HG03439 (cell line): ENCODE results near the gene C21orf58.
"Not testable (repeated sequence)": the region's sequence is repeated elsewhere in the genome, so short reads cannot be mapped to it uniquely, and the experiment has no call there.

ENCODE experiments used
- ATAC-seq: cut with Tn5 transposase; IDR thresholded peaks from one replicate; pipeline ENCODE4 v1.9.1; 2021; ENCODE audit warnings: mild to moderate bottlenecking, moderate library complexity; ENCODE audit not compliant: unreplicated experiment

Gene C21orf58

DNA sequence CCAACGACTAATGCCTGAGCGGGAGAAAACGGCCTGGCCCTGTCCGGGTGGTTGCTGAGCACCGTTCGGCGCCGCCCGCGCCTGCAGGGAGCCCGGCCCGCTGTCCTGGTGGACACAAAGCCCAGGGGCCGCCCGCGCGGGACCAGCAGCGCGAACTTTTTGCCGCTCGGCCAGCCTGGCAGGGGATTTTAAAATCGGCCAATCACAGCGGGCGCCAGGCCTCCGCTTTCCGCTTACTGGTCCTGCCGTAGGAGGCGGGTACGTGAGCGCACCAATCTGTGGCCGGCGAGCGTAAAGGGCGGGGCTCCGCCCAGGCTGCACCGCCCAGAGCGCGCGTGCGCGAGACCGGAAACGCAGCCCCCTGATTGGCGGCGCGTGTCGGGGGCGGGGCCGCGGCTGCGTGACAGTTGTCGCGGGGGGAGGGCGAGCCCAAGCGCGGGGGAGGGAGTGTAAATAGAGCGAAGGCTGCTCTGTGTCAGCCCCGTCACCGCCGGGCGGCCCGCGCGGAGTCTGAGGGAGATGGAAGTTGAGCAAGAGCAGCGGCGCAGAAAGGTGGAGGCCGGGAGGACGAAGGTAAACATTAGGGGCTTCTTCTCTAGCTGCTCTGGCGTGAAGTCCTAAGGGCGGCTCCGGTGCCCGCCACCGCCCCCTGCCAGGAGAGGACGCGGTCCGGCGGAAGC is at the start of gene C21orf58, which contains the start of gene PCNT:
Gene C21orf58, minus strand, starts transcription at position 161 of the 680 bp plus-strand sequence. CDS start 1,132 bp downstream, outside the sequence.
Gene PCNT, plus strand, starts transcription at position 447 of the 680 bp plus-strand sequence. Its CDS starts 73 bp downstream, at position 520.
- peak; percentile 80 for ATAC-seq

DNA sequence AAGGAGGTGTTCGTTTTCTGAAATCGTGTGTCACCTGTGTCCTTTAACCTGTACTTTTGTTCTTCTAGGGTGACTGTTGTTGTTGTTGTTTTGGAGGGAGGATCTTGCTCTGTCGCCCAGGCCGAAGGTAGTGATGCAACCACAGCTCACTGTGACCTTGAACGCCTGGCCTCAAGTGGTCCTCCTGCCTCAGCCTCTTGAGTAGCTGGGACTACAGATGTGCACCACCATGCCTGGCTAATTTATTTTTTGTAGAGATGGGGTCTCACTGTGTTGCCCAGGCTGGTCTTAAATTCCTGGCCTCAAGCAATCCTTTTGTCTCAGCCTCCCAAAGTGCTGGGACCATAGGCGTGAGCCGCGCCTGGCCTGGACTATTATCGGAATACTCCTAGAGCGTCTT is 49.3 kb upstream of the C21orf58 start:
- ATAC-seq, result not testable (repeated sequence)

DNA sequence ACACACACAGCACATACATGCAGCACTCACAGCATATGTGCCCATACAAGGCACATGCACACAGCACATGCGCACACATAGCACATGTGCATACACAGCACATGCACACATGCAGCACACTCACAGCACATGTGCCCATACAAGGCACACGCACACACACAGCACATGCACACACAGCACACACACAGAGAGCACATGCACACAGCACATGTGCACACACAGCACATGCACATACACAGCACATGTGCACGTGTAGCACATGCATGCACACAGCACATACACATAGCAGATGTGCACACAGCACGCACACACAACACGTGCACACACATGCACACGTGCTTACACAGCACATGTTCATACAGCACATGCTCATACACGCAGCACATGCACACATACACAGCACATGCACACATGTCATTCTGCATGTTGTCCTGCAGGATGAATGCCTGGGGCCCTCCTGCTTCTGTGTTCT is 48.4 kb upstream of the C21orf58 start:
- no peak for ATAC-seq

DNA sequence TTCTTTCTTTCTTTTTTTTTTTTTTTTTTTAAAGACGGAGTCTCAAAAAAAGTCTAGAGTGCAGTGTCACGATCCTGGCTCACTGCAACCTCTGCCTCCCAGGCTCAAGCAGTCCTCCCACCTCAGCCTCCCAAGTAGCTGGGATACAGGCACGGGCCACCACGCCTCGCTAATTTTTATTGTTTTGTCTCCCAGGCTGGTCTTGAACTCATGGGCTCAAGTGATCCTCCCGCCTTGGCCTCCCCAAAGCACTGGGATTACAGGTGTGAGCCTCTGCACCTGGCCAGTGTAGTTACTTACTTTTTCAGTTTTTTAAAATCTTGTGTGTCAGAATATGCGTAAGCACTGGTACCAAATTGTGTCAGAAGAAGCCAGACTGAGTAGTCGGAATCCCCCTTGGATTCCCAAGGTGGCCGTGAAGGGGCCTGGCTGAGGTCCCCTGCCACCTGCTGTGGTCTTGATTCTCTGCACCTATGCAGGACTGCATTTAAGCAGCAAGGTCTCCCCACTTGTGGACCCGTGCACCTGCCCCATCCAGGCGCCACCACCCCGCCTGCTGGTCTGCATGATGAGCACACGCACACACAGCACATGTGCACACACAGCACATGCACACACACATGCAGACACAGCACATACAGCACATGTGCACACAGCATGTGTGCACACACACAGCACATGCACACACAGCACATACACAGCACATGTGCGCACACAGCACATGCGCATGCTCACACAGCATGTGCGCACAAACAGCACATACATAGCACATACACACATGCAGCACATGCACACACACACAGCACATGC is 47.7 kb upstream of the C21orf58 start:
- ATAC-seq, result no peak

DNA sequence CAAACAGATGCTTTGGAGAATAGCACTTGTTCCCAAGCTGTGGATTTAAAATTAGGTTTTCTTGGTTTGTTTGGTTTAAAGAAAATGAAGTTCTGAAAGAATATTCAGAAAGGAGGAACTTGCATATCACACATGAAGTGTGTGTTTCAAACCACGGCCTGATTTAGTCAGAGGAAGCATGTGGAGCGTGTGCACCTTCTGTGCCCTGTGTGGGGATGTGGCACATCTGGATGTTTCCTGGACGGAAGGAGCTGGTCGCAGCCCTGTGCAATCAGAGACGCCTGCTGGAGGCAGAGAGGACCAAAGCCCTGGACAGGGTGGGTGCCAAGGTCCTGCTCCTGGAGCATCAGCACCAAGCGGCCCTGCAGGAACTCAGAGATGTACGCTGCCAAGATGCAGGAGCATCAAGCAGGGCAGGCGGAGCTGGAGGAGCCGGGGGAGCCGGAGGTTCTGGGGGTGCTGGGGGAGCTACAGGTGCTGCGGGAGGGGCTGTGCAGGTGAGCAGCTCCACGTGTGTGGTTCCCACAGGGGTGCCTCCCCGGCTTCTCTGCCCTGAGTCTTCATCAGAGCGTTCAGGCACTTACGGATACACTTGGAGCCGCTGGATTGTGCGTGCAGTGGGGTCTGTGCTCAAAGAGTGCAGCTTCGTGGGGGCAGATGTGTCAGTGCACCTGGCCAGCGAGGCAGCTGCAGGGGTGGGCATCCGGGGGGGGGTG is 46.0 kb upstream of the C21orf58 start:
- ATAC-seq, result no peak

DNA sequence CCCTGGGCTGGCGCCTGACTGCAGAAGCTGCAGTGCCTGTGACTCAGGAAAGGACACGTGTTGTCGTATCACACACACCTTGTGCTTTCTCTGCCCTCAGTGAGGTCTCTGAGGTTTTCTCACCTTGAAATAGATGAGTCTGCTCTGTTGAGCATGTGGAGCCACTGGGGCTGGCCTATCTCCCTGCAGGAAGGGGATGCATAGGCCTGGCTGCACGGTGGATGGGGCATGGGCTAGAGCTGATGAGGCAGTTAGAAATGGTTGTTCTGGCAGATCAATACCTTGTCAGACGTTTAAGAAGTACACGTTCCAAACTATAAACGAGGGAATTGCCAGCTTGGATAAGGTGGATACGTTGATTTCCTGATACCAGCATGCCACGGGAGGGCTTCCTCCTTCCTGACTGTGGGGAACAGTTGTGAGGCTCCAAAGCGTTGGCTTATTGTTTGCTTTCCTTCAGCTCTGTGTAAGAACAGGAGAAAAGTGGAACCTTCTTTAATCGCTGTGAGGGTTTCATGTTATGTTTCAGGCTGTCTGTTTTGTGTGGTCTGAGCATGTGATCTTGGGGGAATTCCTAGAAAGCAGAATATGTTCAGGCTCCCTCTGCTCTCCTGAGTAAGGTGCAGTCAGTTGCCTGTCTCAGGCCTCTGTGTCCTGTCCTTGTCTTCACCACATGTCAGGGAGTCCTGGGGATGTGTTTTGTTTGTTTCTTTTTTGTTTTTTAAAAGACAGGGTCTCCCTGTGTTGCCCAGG is 45.0 kb upstream of the C21orf58 start:
- peak; percentile 60 for ATAC-seq

DNA sequence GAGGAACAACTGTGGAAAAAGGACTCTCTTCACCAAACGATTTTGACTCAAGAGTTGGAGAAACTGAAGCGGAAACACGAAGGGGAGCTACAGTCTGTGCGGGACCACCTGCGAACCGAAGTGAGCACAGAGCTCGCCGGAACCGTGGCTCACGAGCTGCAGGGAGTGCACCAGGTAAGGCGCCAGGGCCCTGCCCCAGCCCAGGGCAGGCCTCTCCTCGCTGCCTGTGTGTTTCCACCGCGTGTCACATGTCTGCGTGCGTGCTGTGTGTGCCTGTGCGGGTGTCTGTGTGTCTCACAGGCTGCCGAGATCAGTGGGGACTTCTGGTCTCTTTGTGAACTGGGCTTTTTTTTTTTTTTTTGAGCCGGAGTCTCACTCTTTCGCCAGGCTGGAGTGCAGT is 43.3 kb upstream of the C21orf58 start:
- no peak for ATAC-seq

DNA sequence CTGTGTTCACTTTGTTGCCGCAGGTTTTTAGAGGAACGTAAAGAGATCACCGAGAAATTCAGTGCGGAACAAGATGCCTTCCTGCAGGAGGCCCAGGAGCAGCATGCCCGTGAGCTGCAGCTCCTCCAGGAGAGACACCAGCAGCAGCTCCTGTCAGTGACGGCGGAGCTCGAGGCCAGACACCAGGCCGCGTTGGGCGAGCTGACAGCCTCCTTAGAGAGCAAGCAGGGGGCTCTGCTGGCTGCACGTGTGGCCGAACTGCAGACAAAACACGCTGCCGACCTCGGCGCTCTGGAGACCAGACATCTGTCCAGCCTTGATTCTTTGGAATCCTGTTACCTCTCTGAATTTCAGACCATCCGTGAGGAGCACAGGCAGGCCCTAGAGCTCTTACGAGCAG is 42.9 kb upstream of the C21orf58 start:
- no peak for ATAC-seq

DNA sequence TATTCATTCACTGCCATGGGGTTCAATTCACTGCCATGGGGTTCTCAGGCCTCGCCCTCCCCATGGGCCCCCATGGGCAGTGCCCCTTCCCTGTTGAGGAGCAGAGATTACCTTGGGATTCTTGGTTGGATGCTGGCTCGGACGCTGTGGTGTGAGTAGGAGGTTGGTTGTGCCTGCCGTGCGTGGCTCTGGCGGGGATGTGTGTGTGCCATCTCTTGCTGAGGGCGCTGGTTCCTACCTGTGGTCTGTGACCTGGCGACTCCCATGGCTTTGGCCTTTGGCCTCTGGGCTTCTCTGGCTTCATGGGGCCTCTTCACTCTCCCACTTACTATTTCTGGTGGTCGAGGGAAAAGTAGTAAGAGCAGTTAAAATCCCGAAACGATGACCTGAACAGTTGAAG is 42.4 kb upstream of the C21orf58 start:
- no peak for ATAC-seq

DNA sequence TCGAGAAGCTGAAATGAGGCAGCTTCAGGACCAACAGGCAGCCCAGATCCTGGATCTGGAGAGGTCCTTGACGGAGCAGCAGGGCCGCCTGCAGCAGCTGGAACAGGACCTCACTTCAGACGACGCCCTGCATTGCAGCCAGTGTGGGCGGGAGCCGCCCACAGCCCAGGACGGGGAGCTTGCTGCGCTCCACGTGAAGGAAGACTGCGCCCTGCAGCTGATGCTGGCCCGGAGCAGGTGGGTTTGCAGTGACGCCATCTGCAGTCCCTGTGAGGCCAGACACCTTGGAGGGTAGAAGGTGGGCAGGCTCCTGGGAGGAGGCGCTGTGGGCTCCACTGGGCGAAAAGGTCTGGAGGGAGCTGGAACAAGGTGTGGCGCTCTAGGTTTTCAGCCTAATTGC is 40.0 kb upstream of the C21orf58 start:
- ATAC-seq, result no peak

DNA sequence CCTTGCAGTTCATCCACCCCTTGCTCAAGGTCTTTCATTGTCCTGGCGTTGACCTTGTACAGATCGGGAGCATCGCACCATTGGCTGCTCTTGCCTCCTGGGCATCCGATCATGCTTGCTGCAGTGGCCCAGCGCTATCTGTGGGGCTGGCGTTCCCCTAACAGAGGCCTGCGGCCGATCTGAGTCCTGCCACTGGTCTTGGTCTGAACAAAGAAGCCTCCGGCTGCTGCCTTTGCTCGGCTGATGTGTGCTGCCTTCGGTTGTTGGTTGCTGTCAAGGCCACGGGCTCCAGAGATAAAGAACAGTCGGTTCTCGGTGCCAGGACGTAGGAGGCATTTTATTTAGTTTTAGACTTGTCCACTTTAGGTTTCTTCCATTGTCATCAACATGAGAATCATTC is 39.3 kb upstream of the C21orf58 start:
- ATAC-seq, result no peak

DNA sequence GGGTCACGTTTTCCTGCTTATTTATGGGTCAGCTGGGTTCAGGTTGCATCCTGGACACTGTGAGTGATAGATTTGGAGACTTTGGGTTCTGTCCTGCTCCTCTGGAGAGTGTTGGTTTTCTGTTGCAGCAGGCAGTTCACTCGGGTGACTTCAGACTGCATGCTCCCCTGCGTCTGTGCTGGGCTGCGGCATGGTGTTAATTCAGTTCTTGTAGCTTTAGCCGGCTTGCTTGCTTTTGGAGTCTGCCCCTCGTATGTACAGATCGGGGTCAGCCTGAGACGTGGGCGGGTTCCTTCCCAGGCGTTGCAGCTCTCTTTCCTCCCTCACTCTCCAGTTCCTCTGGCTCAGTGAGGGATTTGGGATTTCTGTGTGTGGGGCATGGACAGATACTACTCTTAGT is 38.3 kb upstream of the C21orf58 start:
- ATAC-seq, result no peak

DNA sequence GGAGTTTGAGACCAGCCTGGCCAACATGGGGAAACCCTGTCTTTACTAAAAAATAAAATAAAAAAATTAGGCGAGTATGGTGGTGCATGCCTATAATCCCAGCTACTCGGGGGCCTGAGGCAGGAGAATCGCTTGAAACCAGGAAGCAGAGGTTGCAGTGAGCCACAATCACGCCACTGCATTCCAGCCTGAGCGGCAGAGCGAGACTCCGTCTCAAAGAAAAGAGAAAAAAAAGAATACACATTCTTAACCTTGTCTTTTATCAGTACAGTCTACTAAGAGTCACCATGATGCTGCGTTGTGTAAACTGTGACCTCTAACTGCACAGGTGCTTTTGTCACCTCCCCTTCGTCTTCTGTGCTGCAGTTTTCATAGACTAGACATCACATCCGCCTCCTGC is 37.5 kb upstream of the C21orf58 start:
- ATAC-seq, result no peak

DNA sequence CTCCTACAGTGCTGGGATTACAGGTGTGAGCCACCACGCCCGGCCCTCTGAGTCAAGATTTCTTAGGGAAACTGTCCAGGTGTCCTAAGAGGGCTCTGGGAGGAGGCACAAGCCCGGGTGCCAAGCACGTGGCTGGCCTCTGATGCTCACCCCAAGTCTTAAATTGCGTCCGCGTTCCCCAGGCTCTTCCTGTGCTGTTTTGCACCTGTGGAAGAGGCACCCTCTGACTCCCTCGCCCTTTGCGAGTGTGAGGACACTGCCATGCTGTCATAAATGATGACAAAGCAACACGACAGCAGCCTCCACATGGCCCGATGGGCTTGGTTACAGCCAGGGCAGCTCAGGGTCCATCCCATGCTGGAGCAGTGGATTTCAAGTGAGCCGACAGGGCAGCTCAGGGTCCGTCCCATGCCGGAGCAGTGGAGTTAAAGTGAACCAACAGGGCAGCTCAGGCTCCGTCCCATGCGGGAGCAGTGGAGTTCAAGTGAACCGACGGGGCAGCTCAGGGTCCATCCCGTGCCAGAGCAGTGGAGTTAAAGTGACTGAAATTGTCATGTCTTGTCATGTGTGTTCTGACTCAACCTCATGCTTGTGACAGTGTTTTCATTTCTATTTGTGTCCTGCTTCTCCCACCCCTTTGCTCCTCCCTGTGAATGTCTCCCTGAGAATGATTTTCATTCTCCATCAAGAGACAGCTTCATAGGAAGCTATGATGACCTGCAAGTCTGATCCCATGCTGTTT is 34.2 kb upstream of the C21orf58 start:
- ATAC-seq, result peak; percentile 3

DNA sequence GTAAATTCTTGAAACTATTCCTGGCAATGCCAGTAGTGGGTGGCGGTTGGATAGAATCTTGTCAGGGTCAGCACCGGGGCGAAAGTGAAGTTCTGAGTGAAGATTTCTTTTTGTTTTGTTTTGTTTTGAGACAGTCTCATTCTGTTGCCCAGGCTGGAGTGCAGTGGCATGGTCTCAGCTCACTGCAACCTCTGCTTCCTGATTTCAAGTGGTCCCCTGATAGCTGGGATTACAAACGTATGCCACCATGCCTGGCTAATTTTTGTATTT is 33.6 kb upstream of the C21orf58 start:
- ATAC-seq, result peak; percentile 52

DNA sequence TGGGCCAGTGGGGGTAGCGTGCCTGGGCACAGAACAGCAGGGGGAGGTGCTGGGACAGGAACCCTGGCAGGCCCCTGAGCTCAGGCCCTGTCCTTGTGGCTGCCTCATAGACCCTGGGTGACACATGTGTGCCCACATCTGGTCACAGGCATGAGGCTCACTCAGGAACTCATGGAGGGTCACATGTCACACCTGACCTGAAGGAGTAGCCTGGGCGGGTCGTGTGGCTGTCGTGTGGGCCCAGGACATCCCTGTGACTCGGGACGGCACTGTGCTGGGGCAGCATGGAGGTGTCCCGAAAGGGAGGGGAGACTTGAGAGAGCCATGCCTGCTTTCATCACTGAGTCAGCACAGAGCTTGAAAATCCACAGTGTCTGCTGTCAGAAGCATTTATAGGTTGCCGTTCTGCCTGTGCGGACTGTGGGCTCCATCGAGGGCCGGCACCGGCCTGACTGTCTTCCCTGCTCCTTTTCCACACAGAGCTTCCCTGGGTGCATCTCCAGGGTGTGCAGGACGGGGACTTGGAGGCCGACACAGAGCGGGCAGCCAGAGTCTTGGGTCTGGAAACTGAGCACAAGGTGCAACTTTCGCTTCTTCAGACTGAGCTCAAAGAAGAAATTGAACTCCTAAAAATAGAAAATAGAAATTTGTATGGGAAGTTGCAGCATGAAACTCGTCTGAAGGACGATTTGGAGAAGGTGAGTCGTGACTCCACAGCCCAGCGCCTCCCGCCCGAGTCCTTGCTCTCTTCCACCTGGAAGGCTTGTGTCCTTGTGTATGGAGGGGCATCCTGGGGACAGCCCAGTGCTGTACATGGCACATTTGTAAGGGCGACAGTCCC is 33.0 kb upstream of the C21orf58 start:
- peak; percentile 45 for ATAC-seq

DNA sequence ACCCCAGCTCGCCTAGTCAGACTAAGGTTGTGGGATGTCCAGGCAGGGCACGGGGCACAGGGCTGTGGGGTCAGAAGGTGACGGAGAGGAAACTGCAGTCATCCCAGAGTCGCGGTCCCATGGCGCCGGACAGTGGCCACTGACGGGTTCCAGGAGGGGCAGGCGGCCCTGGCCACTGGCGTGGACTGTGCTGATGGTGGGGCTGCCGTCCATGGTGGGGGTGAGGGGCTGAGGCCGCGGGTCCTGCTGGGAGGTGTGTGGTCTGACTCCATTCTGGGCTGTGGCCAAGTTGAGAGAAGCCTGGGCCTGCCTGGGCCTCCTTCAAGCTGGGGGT is 32.3 kb upstream of the C21orf58 start:
- ATAC-seq, result no peak

DNA sequence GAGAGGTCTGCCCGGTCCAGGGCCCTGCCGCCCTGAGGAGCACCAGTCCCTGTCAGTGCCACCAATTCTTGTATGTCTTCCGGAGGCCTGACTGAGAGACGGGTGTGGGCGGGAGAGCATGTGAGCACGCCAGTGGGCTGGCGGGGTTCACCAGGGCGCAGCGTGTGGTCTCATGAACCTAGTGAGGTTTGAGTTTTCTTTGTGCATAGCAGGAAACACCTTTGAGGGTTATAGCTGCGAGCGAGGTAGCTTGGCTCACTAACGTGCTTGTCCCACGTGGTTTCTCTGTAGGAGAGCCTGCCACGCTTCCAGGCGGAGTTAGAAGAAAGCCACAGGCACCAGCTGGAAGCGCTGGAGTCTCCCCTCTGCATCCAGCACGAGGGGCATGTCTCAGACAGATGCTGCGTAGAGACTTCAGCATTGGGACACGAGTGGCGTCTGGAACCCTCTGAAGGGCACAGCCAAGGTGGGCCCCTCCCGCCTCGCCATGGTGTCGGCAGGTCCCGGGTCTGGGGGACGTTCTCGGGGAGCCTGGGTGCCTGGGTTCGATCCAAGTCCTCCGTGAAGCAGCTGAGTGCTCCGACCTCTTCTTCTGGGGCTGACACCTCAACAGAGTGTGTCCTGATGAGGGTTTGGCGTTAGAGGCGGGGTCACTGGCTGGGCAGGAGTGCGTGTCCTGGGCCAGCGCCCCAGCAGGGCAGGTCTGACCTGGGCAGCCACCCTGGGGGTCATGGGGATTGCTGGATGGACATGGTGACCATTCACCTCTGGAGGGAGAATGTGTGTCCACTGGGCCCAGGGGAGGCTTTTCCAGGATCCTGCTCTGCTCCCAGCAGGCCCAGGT is 31.7 kb upstream of the C21orf58 start:
- ATAC-seq, result no peak

DNA sequence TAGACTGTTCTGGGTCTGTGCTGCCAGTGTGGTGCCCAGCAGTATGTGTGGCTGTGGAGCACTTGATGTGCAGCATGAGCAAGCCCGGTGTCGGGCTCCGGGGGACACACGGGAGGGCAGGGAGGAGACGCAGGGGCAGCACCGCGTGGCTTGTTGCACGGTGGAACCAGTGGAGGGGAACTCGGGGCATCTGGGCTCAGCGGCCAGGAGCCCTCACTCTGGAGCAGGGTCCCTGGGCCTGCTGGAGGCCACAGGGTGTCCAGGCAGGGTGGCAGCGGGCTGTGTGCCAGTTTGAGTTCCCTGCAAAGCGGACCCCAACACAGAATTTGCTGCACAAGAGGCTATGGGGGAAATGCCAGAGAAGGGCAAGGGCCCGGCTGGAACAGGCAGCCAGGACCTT is 30.8 kb upstream of the C21orf58 start:
- ATAC-seq, result no peak
